Testis (tissue), 2 donors: Measurements from ENCODE around the gene SLC47A2.

Experiments
- CTCF ChIP-seq, 3 experiments: fragments of 450-650 bp in 2 of 3; fragments of 200-600 bp in 1 of 3; sonication (generic) in 1 of 3; IDR thresholded peaks; one replicate each; pipeline ENCODE4 v1.5.1; 2016 to 2019; ENCODE audit warnings: antibody characterized with exemption in 3 of 3, mild to moderate bottlenecking in 2 of 3, moderate library complexity in 1 of 3
- POLR2A ChIP-seq: fragments of 450-650 bp; IDR thresholded peaks from one replicate; pipeline ENCODE4 v1.6.1; 2017; ENCODE audit warnings: antibody characterized with exemption, mild to moderate bottlenecking, moderate library complexity

- TF ChIP-seq CTCF (IDR thresholded peaks at IDR 0.05) (no peak), POLR2A (no peak)
Observed at GRCh38 chr17:19766016-19766415, 49.6 kb upstream of the SLC47A2 start.
